Liver (tissue), 9 donors: Measurements from ENCODE around the gene BACH1. TPM values are rescaled to one million over a fixed set of nuclear protein-coding genes. Genes with fewer than 3 reads are reported as not detected.
"Not testable (repeated sequence)": the region's sequence is repeated elsewhere in the genome, so short reads cannot be mapped to it uniquely, and the experiment has no call there.

ENCODE experiments used
- DNase-seq: peaks from one replicate; pipeline ENCODE4 v3.0.0-alpha.2; 2017; ENCODE audit warnings: low spot score
- H3K27ac ChIP-seq, 2 donors: one replicate each; pipeline ENCODE4 v1.7.0; 2013; ENCODE audit warnings: inconsistent platforms in 2 of 2, low read length in 2 of 2, control low read depth in 1 of 2, low read depth in 1 of 2, mild to moderate bottlenecking in 1 of 2
- H3K27me3 ChIP-seq, 4 donors: one replicate each; pipeline versions ENCODE4 v1.6.1 to v1.7.0; 2013; ENCODE audit warnings: low read length in 3 of 4, inconsistent platforms in 1 of 4, mild to moderate bottlenecking in 1 of 4, moderate library complexity in 1 of 4; ENCODE audit not compliant: control insufficient read depth in 4 of 4, insufficient read depth in 4 of 4
- H3K36me3 ChIP-seq, 4 donors: one replicate each; pipeline versions ENCODE4 v1.6.1 to v1.7.0; 2013; ENCODE audit warnings: low read length in 3 of 4, mild to moderate bottlenecking in 3 of 4, low read depth in 1 of 4, moderate library complexity in 1 of 4; ENCODE audit not compliant: control insufficient read depth in 4 of 4, insufficient read depth in 3 of 4
- H3K4me1 ChIP-seq, 4 donors: one replicate each; pipeline versions ENCODE4 v1.6.1 to v1.7.0; 2013; ENCODE audit warnings: low read length in 3 of 4, mild to moderate bottlenecking in 3 of 4, moderate library complexity in 1 of 4; ENCODE audit not compliant: control insufficient read depth in 4 of 4, insufficient read depth in 4 of 4
- H3K4me3 ChIP-seq, 3 donors: one replicate each; pipeline versions ENCODE4 v1.6.1 to v1.7.0; 2013; ENCODE audit warnings: low read length in 3 of 3, control low read depth in 1 of 3, low read depth in 1 of 3, mild to moderate bottlenecking in 1 of 3
- H3K9ac ChIP-seq, 2 donors: one replicate each; pipeline ENCODE4 v1.7.0; 2013; ENCODE audit warnings: low read length in 2 of 2, mild to moderate bottlenecking in 2 of 2, moderate library complexity in 2 of 2, control low read depth in 1 of 2, low read depth in 1 of 2
- H3K9me3 ChIP-seq, 4 donors: one replicate each; pipeline versions ENCODE4 v1.6.1 to v1.7.0; 2013; ENCODE audit warnings: low read length in 3 of 4; ENCODE audit not compliant: control insufficient read depth in 4 of 4
- ATF3 ChIP-seq: IDR thresholded peaks from 2 replicates; pipeline ENCODE4 v1.6.1; 2016; ENCODE audit warnings: antibody characterized with exemption
- CTCF ChIP-seq: fragments of 150-350 bp; IDR thresholded peaks from 2 replicates; pipeline ENCODE4 v1.5.1; 2017; ENCODE audit warnings: improper control_type of control experiment, low read depth, low read length; ENCODE audit not compliant: missing input control
- EGR1 ChIP-seq, 2 donors: IDR thresholded peaks; 2 replicates each; pipeline ENCODE4 v1.6.1; 2016 to 2018; ENCODE audit warnings: antibody characterized with exemption in 2 of 2, low read depth in 2 of 2
- FOXA1 ChIP-seq: IDR thresholded peaks from 2 replicates; pipeline ENCODE4 v1.6.1; 2016; ENCODE audit warnings: antibody characterized with exemption
- FOXA2 ChIP-seq: IDR thresholded peaks from 2 replicates; pipeline ENCODE4 v1.6.1; 2016; ENCODE audit warnings: antibody characterized with exemption
- GABPA ChIP-seq, 2 donors: IDR thresholded peaks in 1 of 2; conservative IDR thresholded peaks in 1 of 2; 2 replicates each; pipeline ENCODE4 v1.6.1; 2016; ENCODE audit warnings: antibody characterized with exemption in 2 of 2, mild to moderate bottlenecking in 1 of 2, moderate library complexity in 1 of 2
- HNF4A ChIP-seq, 2 donors: conservative IDR thresholded peaks; 2 replicates each; pipeline ENCODE4 v1.6.1; 2016; ENCODE audit warnings: antibody characterized with exemption in 2 of 2, mild to moderate bottlenecking in 2 of 2
- HNF4G ChIP-seq: IDR thresholded peaks from 2 replicates; pipeline ENCODE4 v1.6.1; 2016; ENCODE audit warnings: antibody characterized with exemption
- JUND ChIP-seq, 2 donors: IDR thresholded peaks; 2 replicates each; pipeline ENCODE4 v1.6.1; 2016; ENCODE audit warnings: antibody characterized with exemption in 2 of 2
- MAX ChIP-seq: IDR thresholded peaks from 2 replicates; pipeline ENCODE4 v1.6.1; 2016; ENCODE audit warnings: antibody characterized with exemption
- NR2F2 ChIP-seq: IDR thresholded peaks from 2 replicates; pipeline ENCODE4 v1.6.1; 2016; ENCODE audit warnings: antibody characterized with exemption
- RAD21 ChIP-seq, 2 donors: IDR thresholded peaks; 2 replicates each; pipeline ENCODE4 v1.6.1; 2016; ENCODE audit warnings: antibody characterized with exemption in 2 of 2, mild to moderate bottlenecking in 2 of 2
- REST ChIP-seq: IDR thresholded peaks from 2 replicates; pipeline ENCODE4 v1.6.1; 2016; ENCODE audit warnings: antibody characterized with exemption, mild to moderate bottlenecking
- RXRA ChIP-seq, 2 donors: IDR thresholded peaks; 2 replicates each; pipeline ENCODE4 v1.6.1; 2017 to 2018; ENCODE audit warnings: antibody characterized with exemption in 2 of 2, mild to moderate bottlenecking in 1 of 2
- SP1 ChIP-seq: IDR thresholded peaks from 2 replicates; pipeline ENCODE4 v1.6.1; 2018; ENCODE audit warnings: antibody characterized with exemption, mild to moderate bottlenecking
- TAF1 ChIP-seq: conservative IDR thresholded peaks from 2 replicates; pipeline ENCODE4 v1.6.1; 2016; ENCODE audit warnings: antibody characterized with exemption, mild to moderate bottlenecking
- YY1 ChIP-seq: IDR thresholded peaks from 2 replicates; pipeline ENCODE4 v1.6.1; 2016; ENCODE audit warnings: antibody characterized with exemption, mild to moderate bottlenecking
- ZBTB33 ChIP-seq: IDR thresholded peaks from 2 replicates; pipeline ENCODE4 v1.6.1; 2016; ENCODE audit warnings: antibody characterized with exemption
- WGBS: extraction: QIAGEN DNeasy Blood & Tissue Kit; methylation state at CpG from one replicate; pipeline ENCODE4 v1.1.7; 2013; 5-methylcytosine and 5-hydroxymethylcytosine counted together
- polyA plus RNA-seq, 2 donors: library from polyadenylated mRNA; stranded (reverse) in 1 of 2; unstranded in 1 of 2; fragments of 200-250 nt in 1 of 2; fragments of >200 nt in 1 of 2; fragmentation: Nextera tagmentation in 1 of 2; extraction: Ambion mirVana in 1 of 2; gene quantifications; one replicate each; pipeline versions ENCODE4 v1.2.1 to v1.2.3, GENCODE V29; 2013 to 2015
- total RNA-seq, 2 donors: library from RNA; depleted of rRNA; stranded (reverse); fragments of >200 nt; gene quantifications; one replicate each; pipeline ENCODE4 v1.2.3, GENCODE V29; 2014
- donor health status: healthy.
- donor health status: healthy.
- donor health status: healthy.
- donor health status: healthy.
- donor health status: healthy.

Gene BACH1
- total RNA-seq (10 to 100 TPM; 29.8 to 47.1 TPM), polyA plus RNA-seq (1 to 10 TPM; 7.5 to 9.9 TPM)

- Histone ChIP-seq H3K4me1 (peaks cover 2 to 50% (median 30%) of the 10 kb centered on the region in 4 donors), H3K9me3 (no peaks in the 10 kb centered on the region), H3K9ac (peak within 1 kb of the TSS; percentile 64 to 95), H3K27ac (peak within 1 kb of the TSS; percentile 84 to 97), H3K27me3 (no peaks in the 10 kb centered on the region), H3K36me3 (no peaks in the 10 kb centered on the region), H3K4me3 (peak within 1 kb of the TSS; percentile 70 to 94 (median 88))
- WGBS, result 2% methylated on average over 87 of the region's 87 CpGs
- TF ChIP-seq EGR1 (IDR thresholded peaks at IDR 0.05; ENCODE audit: low read depth in 2 of 2), result peak in 1 of 2 donors; percentile 71
- TF ChIP-seq HNF4A (conservative IDR thresholded peaks at IDR 0.05), result no peak
- peak; percentile 24 to 34 for TF ChIP-seq RAD21 (IDR thresholded peaks at IDR 0.05)
- TF ChIP-seq YY1, result no peak
- TF ChIP-seq ATF3, result no peak
- TF ChIP-seq CTCF, result peak; percentile 21
- TF ChIP-seq HNF4G, result no peak
- TF ChIP-seq FOXA1, result no peak
- no peak for TF ChIP-seq REST
- no peak for TF ChIP-seq ZBTB33
- no peak for TF ChIP-seq MAX
- no peak for TF ChIP-seq FOXA2
- TF ChIP-seq RXRA (IDR thresholded peaks at IDR 0.05), result no peak
- TF ChIP-seq SP1, result no peak
- TF ChIP-seq TAF1, result no peak
- TF ChIP-seq JUND (IDR thresholded peaks at IDR 0.05), result peak in 1 of 2 donors; percentile 45
- no peak for TF ChIP-seq GABPA (IDR thresholded peaks at IDR 0.05 in 1 of 2, conservative IDR thresholded peaks at IDR 0.05 in 1 of 2)
- TF ChIP-seq NR2F2, result no peak
- DNase-seq, result peak; percentile 96
Observed at GRCh38 chr21:29298348-29299045, at the start of gene BACH1. Gene BACH1 (plus strand): TSS chr21:29298922. CDS start chr21:29321281, 22,359 bp downstream.

- H3K9ac ChIP-seq, H3K27me3 ChIP-seq, H3K36me3 ChIP-seq, H3K4me3 ChIP-seq, DNase-seq, H3K27ac ChIP-seq, H3K4me1 ChIP-seq, H3K9me3 ChIP-seq: not testable (repeated sequence)
Observed at GRCh38 chr21:29249289-29249688, 49.4 kb upstream of the BACH1 start.
